GM12878 (cell line): Measurements from ENCODE around the gene SRSF7. TPM values are rescaled to one million over a fixed set of nuclear protein-coding genes. Genes with fewer than 3 reads are reported as not detected.

Experiments
- BCL11A ChIP-seq: IDR thresholded peaks from 2 replicates; pipeline ENCODE4 v1.6.1; 2011; ENCODE audit warnings: low read depth, low read length
- BHLHE40 ChIP-seq, 2 experiments: fragments of 450-650 bp in 1 of 2; IDR thresholded peaks; 2 replicates each; pipeline ENCODE4 v1.6.1; 2011 to 2017; ENCODE audit warnings: low read depth in 2 of 2, borderline replicate concordance in 1 of 2, improper control_type of control experiment in 1 of 2, low read length in 1 of 2, mild to moderate bottlenecking in 1 of 2
- CBFB ChIP-seq: IDR thresholded peaks from 2 replicates; pipeline ENCODE4 v1.6.1; 2016; ENCODE audit warnings: antibody characterized with exemption, low read depth
- EED ChIP-seq: sonication (generic); IDR thresholded peaks from 2 replicates; pipeline ENCODE4 v1.6.1; 2016; ENCODE audit warnings: antibody characterized with exemption, low read depth
- GATAD2B ChIP-seq: fragments of 450-650 bp; conservative IDR thresholded peaks from 2 replicates; pipeline ENCODE4 v1.6.1; 2017; ENCODE audit warnings: low read depth, mild to moderate bottlenecking, moderate library complexity
- IKZF1 ChIP-seq: fragments of 450-650 bp; conservative IDR thresholded peaks from 2 replicates; pipeline ENCODE4 v1.6.1; 2017; ENCODE audit warnings: antibody characterized with exemption, mild to moderate bottlenecking
- IKZF2 ChIP-seq, 2 experiments: fragments of 450-650 bp; IDR thresholded peaks; 2 replicates each; pipeline ENCODE4 v1.6.1; 2017; ENCODE audit warnings: mild to moderate bottlenecking in 2 of 2, moderate library complexity in 2 of 2
- IRF4 ChIP-seq: IDR thresholded peaks from 2 replicates; pipeline ENCODE4 v1.6.1; 2011; ENCODE audit warnings: low read depth, low read length
- JUND ChIP-seq: IDR thresholded peaks from 2 replicates; pipeline ENCODE4 v1.6.1; 2012; ENCODE audit warnings: low read depth, mild to moderate bottlenecking, low read length, improper control_type of control experiment, moderate library complexity
- MEF2A ChIP-seq: IDR thresholded peaks from 2 replicates; pipeline ENCODE4 v1.6.1; 2011; ENCODE audit warnings: low read depth, mild to moderate bottlenecking, low read length, moderate library complexity; ENCODE audit not compliant: insufficient read depth
- MEF2B ChIP-seq: fragments of 450-650 bp; IDR thresholded peaks from 2 replicates; pipeline ENCODE4 v1.6.1; 2018; ENCODE audit warnings: mild to moderate bottlenecking, moderate library complexity; ENCODE audit not compliant: partially characterized antibody, poor library complexity, severe bottlenecking
- MTA2 ChIP-seq: fragments of 450-650 bp; IDR thresholded peaks from 2 replicates; pipeline ENCODE4 v1.6.1; 2016; ENCODE audit warnings: low read depth, mild to moderate bottlenecking, moderate library complexity
- NBN ChIP-seq: fragments of 450-650 bp; IDR thresholded peaks from 2 replicates; pipeline ENCODE4 v1.6.1; 2016
- NR2F1 ChIP-seq: fragments of 450-650 bp; conservative IDR thresholded peaks from 2 replicates; pipeline ENCODE4 v1.6.1; 2017; ENCODE audit warnings: mild to moderate bottlenecking
- PAX5 ChIP-seq: IDR thresholded peaks from 2 replicates; pipeline ENCODE4 v1.6.1; 2011; ENCODE audit warnings: low read depth, low read length, borderline replicate concordance
- RAD51 ChIP-seq: fragments of 450-650 bp; IDR thresholded peaks from 2 replicates; pipeline ENCODE4 v1.6.1; 2016; ENCODE audit warnings: moderate library complexity, mild to moderate bottlenecking, inconsistent platforms
- RCOR1 ChIP-seq: conservative IDR thresholded peaks from 2 replicates; pipeline ENCODE4 v1.6.1; 2012; ENCODE audit warnings: low read depth, low read length, improper control_type of control experiment
- TCF3 ChIP-seq: IDR thresholded peaks from 2 replicates; pipeline ENCODE4 v1.6.1; 2012; ENCODE audit warnings: low read depth, mild to moderate bottlenecking, low read length, borderline replicate concordance; ENCODE audit not compliant: insufficient read depth
- USF2 ChIP-seq: IDR thresholded peaks from 2 replicates; pipeline ENCODE4 v1.6.1; 2011; ENCODE audit warnings: low read depth, low read length, improper control_type of control experiment, borderline replicate concordance
- YY1 ChIP-seq: IDR thresholded peaks from 2 replicates; pipeline ENCODE4 v1.6.1; 2011; ENCODE audit warnings: low read depth, mild to moderate bottlenecking, low read length
- polyA plus RNA-seq, 11 experiments: library from polyadenylated mRNA; depleted of rRNA in 4 of 11; unstranded in 6 of 11; stranded (reverse) in 5 of 11; fragments of >200 nt; fragmentation: Nextera tagmentation in 4 of 11; fragmentation: Illumina TruSeq in 1 of 11; extraction: Ambion mirVana in 4 of 11; extraction: Trizol in 1 of 11; gene quantifications; 1 replicate in 1 of 11; 2 replicates in 10 of 11; pipeline versions ENCODE4 v1.2.1 to v1.2.3, GENCODE V29; 2011 to 2016; ENCODE audit warnings: inconsistent platforms in 2 of 11, missing spikeins in 2 of 11, low read depth in 1 of 11
- total RNA-seq, 4 experiments: library from RNA; depleted of rRNA in 3 of 4; stranded (reverse); fragments of >200 nt in 3 of 4; fragmentation: Illumina TruSeq in 1 of 4; extraction: Trizol in 1 of 4; gene quantifications; 2 replicates each; pipeline versions ENCODE4 v1.2.1 to v1.2.3, GENCODE V29; 2013 to 2021
- TF ChIP-seq, protein P1 (sequence below): IDR thresholded peaks from 2 replicates; pipeline ENCODE4 v1.6.1; 2011; ENCODE audit warnings: borderline replicate concordance, low read depth, mild to moderate bottlenecking, moderate library complexity, mixed read lengths, low read length; ENCODE audit not compliant: insufficient read depth; ENCODE audit errors: extremely low read length
- TF ChIP-seq, protein P2 (sequence below): IDR thresholded peaks from 2 replicates; pipeline ENCODE4 v1.6.1; 2011; ENCODE audit warnings: low read depth, mild to moderate bottlenecking, low read length, moderate library complexity, borderline replicate concordance; ENCODE audit errors: extremely low read depth
- TF ChIP-seq, protein P3 (sequence below): IDR thresholded peaks from 2 replicates; pipeline ENCODE4 v1.6.1; 2012; ENCODE audit warnings: low read depth, low read length, improper control_type of control experiment

The SRSF7 gene
- total and polyA plus RNA-seq, 10 of the 15 experiments (the other 5 are each of a cell fraction or from before 2014, with no cell fraction given): 205 to 785 (median 408) TPM

- TF ChIP-seq, protein P1, sequence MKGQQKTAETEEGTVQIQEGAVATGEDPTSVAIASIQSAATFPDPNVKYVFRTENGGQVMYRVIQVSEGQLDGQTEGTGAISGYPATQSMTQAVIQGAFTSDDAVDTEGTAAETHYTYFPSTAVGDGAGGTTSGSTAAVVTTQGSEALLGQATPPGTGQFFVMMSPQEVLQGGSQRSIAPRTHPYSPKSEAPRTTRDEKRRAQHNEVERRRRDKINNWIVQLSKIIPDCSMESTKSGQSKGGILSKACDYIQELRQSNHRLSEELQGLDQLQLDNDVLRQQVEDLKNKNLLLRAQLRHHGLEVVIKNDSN: peak; percentile 71
- TF ChIP-seq CBFB (0 out of 2 replicates have a peak, but pooled peaks have one; percentile 29), NBN (peak; percentile 26; the same call in 1 of the 2 replicates), IRF4 (0 out of 2 replicates have a peak, but pooled peaks have one; percentile 9), USF2 (peak; percentile 18; the same call in 1 of the 2 replicates), EED (0 out of 2 replicates have a peak, but pooled peaks have one; percentile 18), JUND (no peak), RAD51 (peak; percentile 61; the same call in 1 of the 2 replicates), MTA2 (0 out of 2 replicates have a peak, but pooled peaks have one; percentile 10), IKZF1 (peak; percentile 64), BHLHE40 (IDR thresholded peaks at IDR 0.05; ENCODE audit: borderline replicate concordance in 1 of 2, low read depth in 2 of 2, low read length in 1 of 2) (peak; percentile 44 to 67; a peak in 2 of 4 replicates), IKZF2 (IDR thresholded peaks at IDR 0.05) (peak; percentile 50 to 66; a peak in 3 of 4 replicates), BCL11A (0 out of 2 replicates have a peak, but pooled peaks have one; percentile 4), YY1 (peak; percentile 83; the same call in 1 of the 2 replicates), PAX5 (peak; percentile 39; the same call in 1 of the 2 replicates), GATAD2B (0 out of 2 replicates have a peak, but pooled peaks have one; percentile 32), RCOR1 (no peak), MEF2B (peak; percentile 31), NR2F1 (peak; percentile 64), TCF3 (no peak), MEF2A (0 out of 2 replicates have a peak, but pooled peaks have one; percentile 4)
- TF ChIP-seq, protein P2, sequence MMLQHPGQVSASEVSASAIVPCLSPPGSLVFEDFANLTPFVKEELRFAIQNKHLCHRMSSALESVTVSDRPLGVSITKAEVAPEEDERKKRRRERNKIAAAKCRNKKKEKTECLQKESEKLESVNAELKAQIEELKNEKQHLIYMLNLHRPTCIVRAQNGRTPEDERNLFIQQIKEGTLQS: 0 out of 2 replicates have a peak, but pooled peaks have one; percentile 7
- TF ChIP-seq, protein P3, sequence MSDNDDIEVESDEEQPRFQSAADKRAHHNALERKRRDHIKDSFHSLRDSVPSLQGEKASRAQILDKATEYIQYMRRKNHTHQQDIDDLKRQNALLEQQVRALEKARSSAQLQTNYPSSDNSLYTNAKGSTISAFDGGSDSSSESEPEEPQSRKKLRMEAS: 0 out of 2 replicates have a peak, but pooled peaks have one; percentile 22
These were observed 30.4 kb downstream of the SRSF7 start (continued) for GRCh38 chr2:38720613-38721241.
